ENCODE measurements around the gene MGME1. TPM values are rescaled to one million over a fixed set of nuclear protein-coding genes. Genes with fewer than 3 reads are reported as not detected.

The MGME1 gene
- total RNA-seq, 1 donor from 2014 or later: 38.5 TPM

- peaks cover 18% of the 10 kb centered on the region for H3K36me3 Mint-ChIP-seq (ENCODE audit: unreplicated experiment)
- peak overlapping the region; percentile 83 for H3K27ac Mint-ChIP-seq (ENCODE audit: unreplicated experiment)
- DNase-seq (ENCODE audit: extremely low spot score, unreplicated experiment): no peak
- peaks cover 70% of the 10 kb centered on the region for H3K4me1 Mint-ChIP-seq (ENCODE audit: unreplicated experiment)
- H3K9me3 Mint-ChIP-seq (ENCODE audit: unreplicated experiment): no peaks in the 10 kb centered on the region
- TF ChIP-seq CTCF (IDR thresholded peaks at IDR 0.05): no peak
- H3K4me3 Mint-ChIP-seq (ENCODE audit: unreplicated experiment): peak overlapping the region; percentile 81
- H3K27me3 Mint-ChIP-seq (ENCODE audit: unreplicated experiment): no peaks in the 10 kb centered on the region
Observed at GRCh38 chr20:17965042-17965697, 3.6 kb upstream of the MGME1 start.

- TF ChIP-seq CTCF (IDR thresholded peaks at IDR 0.05): peak; percentile 44
- no peak for DNase-seq (ENCODE audit: extremely low spot score, unreplicated experiment)
- H3K36me3 Mint-ChIP-seq (ENCODE audit: unreplicated experiment): peaks cover 18% of the 10 kb centered on the region
- no peaks in the 10 kb centered on the region for H3K9me3 Mint-ChIP-seq (ENCODE audit: unreplicated experiment)
- peak overlapping the region; percentile 81 for H3K4me3 Mint-ChIP-seq (ENCODE audit: unreplicated experiment)
- peak overlapping the region; percentile 83 for H3K27ac Mint-ChIP-seq (ENCODE audit: unreplicated experiment)
- no peaks in the 10 kb centered on the region for H3K27me3 Mint-ChIP-seq (ENCODE audit: unreplicated experiment)
- H3K4me1 Mint-ChIP-seq (ENCODE audit: unreplicated experiment): peaks cover 70% of the 10 kb centered on the region
Observed at GRCh38 chr20:17966432-17967310, 2.1 kb upstream of the MGME1 start.

DNA sequence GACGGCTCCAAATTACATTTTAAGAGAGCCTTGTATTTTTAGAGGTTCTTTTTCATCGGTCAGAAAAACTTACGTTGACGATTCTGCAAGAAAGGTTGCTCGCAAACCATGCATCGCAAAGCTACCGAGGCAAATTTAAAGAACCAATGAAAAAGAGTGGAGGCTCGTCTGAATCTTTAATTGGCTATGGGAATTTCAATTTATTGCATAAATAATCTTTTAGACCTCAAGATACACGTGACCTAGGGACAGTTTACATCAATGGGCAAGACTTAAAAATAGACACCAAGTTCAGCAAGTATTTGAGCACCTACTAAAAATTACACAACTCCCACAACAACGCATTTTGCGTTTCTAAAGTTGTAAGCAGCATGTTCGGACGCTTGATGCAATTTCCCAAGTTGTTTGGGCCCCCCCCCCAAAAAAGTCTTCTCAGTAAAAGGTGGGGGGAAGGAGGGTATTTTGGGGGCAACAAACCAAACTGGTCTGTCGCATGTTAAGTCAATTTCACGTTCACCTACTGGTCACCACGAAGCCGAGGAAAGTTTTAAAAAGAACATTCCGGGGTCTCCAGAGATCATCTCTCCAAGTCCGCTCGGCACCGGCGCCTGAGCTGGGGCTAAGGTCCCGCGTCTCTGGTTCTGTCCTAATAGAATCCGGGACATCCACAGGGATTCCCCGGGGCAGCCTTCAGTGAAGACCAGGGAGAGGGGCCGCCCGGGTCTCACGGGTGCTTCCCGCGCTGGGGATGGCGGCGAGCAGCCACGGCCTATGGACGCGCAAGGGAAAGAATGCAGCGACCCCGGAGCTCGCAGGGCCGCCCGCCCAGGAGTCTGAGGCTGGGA lies 1.1 kb upstream of the MGME1 start:
- no peak for DNase-seq (ENCODE audit: extremely low spot score, unreplicated experiment)
- Mint-ChIP-seq H3K9me3 (ENCODE audit: unreplicated experiment) (no peaks in the 10 kb centered on the region), H3K36me3 (ENCODE audit: unreplicated experiment) (peaks cover 18% of the 10 kb centered on the region), H3K27me3 (ENCODE audit: unreplicated experiment) (no peaks in the 10 kb centered on the region), H3K4me1 (ENCODE audit: unreplicated experiment) (peaks cover 70% of the 10 kb centered on the region), H3K4me3 (ENCODE audit: unreplicated experiment) (peak overlapping the region; percentile 81), H3K27ac (ENCODE audit: unreplicated experiment) (peak overlapping the region; percentile 83)
- TF ChIP-seq CTCF (IDR thresholded peaks at IDR 0.05): no peak

DNA sequence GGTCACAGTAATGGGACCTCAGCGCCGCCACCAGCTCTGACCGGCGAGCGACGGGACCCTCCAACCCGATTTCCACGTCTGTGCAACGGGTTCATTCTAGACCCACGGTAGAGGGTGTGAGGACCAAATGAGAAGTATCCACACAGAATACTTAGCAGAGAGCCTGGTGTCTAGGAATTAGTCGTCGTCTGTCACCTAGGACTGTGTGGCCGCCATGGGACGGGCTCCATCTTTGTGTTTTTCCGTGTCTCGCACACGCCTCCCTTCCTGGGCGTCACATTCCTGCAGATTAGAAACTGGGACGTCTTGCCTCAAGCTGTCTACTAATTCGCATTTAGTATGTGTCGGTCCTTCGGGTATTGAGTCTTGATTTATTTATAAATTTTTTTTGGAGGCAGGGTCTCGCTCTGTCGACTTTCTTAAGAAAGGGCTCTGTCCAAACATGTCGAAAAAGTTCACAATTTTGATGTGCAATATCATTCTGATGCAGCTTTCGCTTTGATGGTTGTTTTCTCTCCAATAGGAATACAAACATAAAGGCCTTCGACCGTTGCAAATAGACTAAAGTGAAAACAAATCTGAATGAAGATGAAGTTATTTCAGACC lies 563 bp downstream of the MGME1 start:
- no peak for DNase-seq (ENCODE audit: extremely low spot score, unreplicated experiment)
- Mint-ChIP-seq H3K4me3 (ENCODE audit: unreplicated experiment) (peak overlapping the region; percentile 81), H3K9me3 (ENCODE audit: unreplicated experiment) (no peaks in the 10 kb centered on the region), H3K27me3 (ENCODE audit: unreplicated experiment) (no peaks in the 10 kb centered on the region), H3K36me3 (ENCODE audit: unreplicated experiment) (peaks cover 17% of the 10 kb centered on the region), H3K4me1 (ENCODE audit: unreplicated experiment) (peaks cover 69% of the 10 kb centered on the region), H3K27ac (ENCODE audit: unreplicated experiment) (peak overlapping the region; percentile 99)
- no peak for TF ChIP-seq CTCF (IDR thresholded peaks at IDR 0.05)
